HepG2 (cell line): ENCODE data around the gene ENO3. TPM values are rescaled to one million over a fixed set of nuclear protein-coding genes. Genes with fewer than 3 reads are reported as not detected.

Experiments used
- ATAC-seq: fragments of 200-7000 bp; cut with Tn5 transposase; 3 replicates; pipeline ENCODE4 v1.9.1; 2020; ENCODE audit warnings: mild to moderate bottlenecking, moderate library complexity
- BruUV-seq: library from RNA; stranded (reverse); fragments of 400-500 nt; replicated peaks from 2 replicates; lab custom pipeline; 2021; lab: Mats Ljungman, UMichigan
- CTCF ChIA-PET: fragments of 300-600 bp; formaldehyde crosslinking; extraction: SDS; loops from one replicate; lab custom pipeline; 2021; ENCODE audit warnings: low total read pairs, inconsistent platforms, low intra/inter-chr PET ratio; lab: Yijun Ruan, JAX
- POLR2A ChIA-PET: fragments of 350-600 bp; sonication (Branson Sonifier 250); formaldehyde crosslinking; loops from one replicate; lab custom pipeline; 2020; ENCODE audit warnings: antibody characterized with exemption, inconsistent platforms; lab: Yijun Ruan, JAX
- DNase-seq: peaks from one replicate; pipeline ENCODE4 v3.0.0-alpha.2; 2015; ENCODE audit warnings: low spot score
- FAIRE-seq: peaks from 3 replicates; lab custom pipeline; 2011; peaks lifted over from hg19 to GRCh38; lab: Jason Lieb, UNC
- H2AFZ ChIP-seq: one replicate; pipeline ENCODE4 v1.6.1; 2011; ENCODE audit warnings: low read length, inconsistent platforms
- H3K27ac ChIP-seq: fragments of 300-600 bp; 3 replicates; pipeline ENCODE4 v1.8.0; 2011; ENCODE audit warnings: mixed run types, mild to moderate bottlenecking, mixed read lengths, low read length, inconsistent platforms; ENCODE audit not compliant: insufficient read depth; ENCODE audit errors: extremely low read length
- H3K27me3 ChIP-seq, 2 experiments: fragments of 200-600 bp in 1 of 2; 2 replicates in 1 of 2; 3 replicates in 1 of 2; pipeline versions ENCODE4 v1.6.0 to v1.8.0; 2011; ENCODE audit warnings: low read length in 2 of 2, mild to moderate bottlenecking in 2 of 2, moderate library complexity in 2 of 2, inconsistent platforms in 1 of 2; ENCODE audit not compliant: insufficient read depth in 2 of 2, control insufficient read depth in 1 of 2
- H3K36me3 ChIP-seq, 2 experiments: fragments of 200-600 bp in 1 of 2; replicated peaks in 1 of 2; 2 replicates in 1 of 2; 3 replicates in 1 of 2; pipeline versions ENCODE4 v1.5.1 to v1.8.0; 2011; ENCODE audit warnings: low read length in 2 of 2, inconsistent platforms in 1 of 2; ENCODE audit not compliant: insufficient read depth in 2 of 2, control insufficient read depth in 1 of 2
- H3K4me1 ChIP-seq: 2 replicates; pipeline ENCODE4 v1.5.1; 2012; ENCODE audit warnings: low read length, inconsistent platforms; ENCODE audit not compliant: insufficient read depth
- H3K4me2 ChIP-seq: 2 replicates; pipeline ENCODE4 v1.6.0; 2011; ENCODE audit warnings: low read depth, low read length, inconsistent platforms
- H3K4me3 ChIP-seq, 3 experiments: fragments of 200-600 bp in 1 of 3; sonication (generic), shearing (Covaris generic) in 1 of 3; replicated peaks in 1 of 3; 2 replicates each; pipeline ENCODE4 v1.5.1; 2011 to 2016; ENCODE audit warnings: low read length in 3 of 3, inconsistent platforms in 2 of 3, low read depth in 2 of 3, mild to moderate bottlenecking in 2 of 3, control low read depth in 1 of 3, mixed read lengths in 1 of 3; ENCODE audit not compliant: insufficient read depth in 1 of 3
- H3K79me2 ChIP-seq: one replicate; pipeline ENCODE4 v1.6.1; 2011; ENCODE audit warnings: low read length, inconsistent platforms; ENCODE audit not compliant: insufficient read depth
- H3K9ac ChIP-seq: 2 replicates; pipeline ENCODE4 v1.6.0; 2011; ENCODE audit warnings: mild to moderate bottlenecking, low read depth, low read length, inconsistent platforms; ENCODE audit not compliant: insufficient read depth
- H3K9me3 ChIP-seq: 2 replicates; pipeline ENCODE4 v1.5.1; 2012; ENCODE audit warnings: mild to moderate bottlenecking, low read length
- H4K20me1 ChIP-seq: 2 replicates; pipeline ENCODE4 v1.6.0; 2011; ENCODE audit warnings: inconsistent platforms, mild to moderate bottlenecking, low read length, moderate library complexity; ENCODE audit not compliant: insufficient read depth
- FOXJ3 ChIP-seq: sonication (generic); formaldehyde crosslinking; IDR thresholded peaks from 2 replicates; pipeline ENCODE4 v1.4.0; 2020; ENCODE audit warnings: missing genetic modification reagents, mild to moderate bottlenecking, borderline replicate concordance
- POLR2AphosphoS2 ChIP-seq: IDR thresholded peaks from 2 replicates; pipeline ENCODE4 v1.6.1; 2011; ENCODE audit warnings: low read depth, low read length, improper control_type of control experiment
- TEAD3 ChIP-seq: optimal IDR thresholded peaks from 2 replicates; pipeline ENCODE3; 2016; ENCODE audit warnings: borderline replicate concordance
- ZBTB40 ChIP-seq, 2 experiments: fragments of 450-650 bp in 1 of 2; sonication (generic) in 1 of 2; formaldehyde crosslinking in 1 of 2; IDR thresholded peaks; 2 replicates each; pipeline versions ENCODE4 v1.6.1 to v1.8.0; 2016 to 2022; ENCODE audit warnings: antibody characterized with exemption in 1 of 2, mild to moderate bottlenecking in 1 of 2, missing genetic modification reagents in 1 of 2
- ZBTB7B ChIP-seq: sonication (generic); formaldehyde crosslinking; IDR thresholded peaks from 2 replicates; pipeline ENCODE4 v1.4.0; 2020; ENCODE audit warnings: missing genetic modification reagents
- ZNF562 ChIP-seq: sonication (generic); formaldehyde crosslinking; IDR thresholded peaks from 2 replicates; pipeline ENCODE4 v1.8.0; 2022; ENCODE audit warnings: missing genetic modification reagents, borderline replicate concordance
- WGBS: methylation state at CpG from one replicate; pipeline ENCODE4 v1.1.6; 2017; ENCODE audit warnings: low lambda C conversion rate; 5-methylcytosine and 5-hydroxymethylcytosine counted together
- in situ Hi-C: cut with HindIII; loops from 2 replicates; pipeline ENCODE4 v1.10.0; 2017; ENCODE audit warnings: low pct_unique_long_range_greater_than_20kb; ENCODE audit not compliant: extremely low pct_ligation_motif_present
- intact Hi-C: fragments of 100-400 bp; cut with micrococcal nuclease; formaldehyde crosslinking; loops from one replicate; pipeline ENCODE4 v1.10.0; 2022; ENCODE audit not compliant: unreplicated experiment
- polyA plus RNA-seq, 8 experiments: library from polyadenylated mRNA; depleted of rRNA in 3 of 8; stranded (reverse) in 7 of 8; unstranded in 1 of 8; fragments of >200 nt; fragmentation: Illumina TruSeq in 4 of 8; extraction: Trizol in 4 of 8; gene quantifications; 2 replicates each; pipeline versions ENCODE4 v1.2.1 to v1.2.3, GENCODE V29; 2011 to 2016; ENCODE audit warnings: low read depth in 4 of 8, missing spikeins in 1 of 8, mixed read lengths in 1 of 8; ENCODE audit not compliant: insufficient read depth in 1 of 8
- total RNA-seq, 5 experiments: library from RNA; depleted of rRNA; stranded (reverse); fragments of >200 nt; fragmentation: Illumina TruSeq; extraction: Trizol; gene quantifications; 2 replicates each; pipeline ENCODE4 v1.2.3, GENCODE V29; 2016; ENCODE audit warnings: low read depth in 1 of 5

ENO3 gene
- total and polyA plus RNA-seq, 2 of the 13 experiments (the other 11 are each of a cell fraction or from before 2014, with no cell fraction given): 59.8 to 69.8 TPM

GRCh38 chr17:4960279-4960922 is 9.5 kb downstream of the ENO3 start:
- in situ Hi-C loops: no loop called here
- H3K9ac ChIP-seq: no peak overlapping the region
- FAIRE-seq: no peak
- no peaks in the 10 kb centered on the region for H3K79me2 ChIP-seq
- no TSS peak for BruUV-seq
- CTCF ChIA-PET: no interaction called here
- POLR2A ChIA-PET: interaction anchor here (0.9 to 5.8 kb wide), 3 partner anchors 8 to 21 kb away, joined by 3 to 43 read pairs (median 5); partner anchors contain the start of genes ENO3, SLC25A11 and SPAG7
- H3K27ac ChIP-seq: no peak overlapping the region
- no peak for ATAC-seq
- no peaks in the 10 kb centered on the region for H4K20me1 ChIP-seq
- H3K4me3 ChIP-seq: no peak overlapping the region
- WGBS: 92% methylated on average over 9 of the region's 9 CpGs
- H3K9me3 ChIP-seq: no peaks in the 10 kb centered on the region
- no peak overlapping the region for H2AFZ ChIP-seq
- no peak for DNase-seq
- peaks cover 3 to 28% of the 10 kb centered on the region in 2 experiments; a peak in 3 of 5 replicates for H3K36me3 ChIP-seq
- H3K4me1 ChIP-seq: 0 out of 2 replicates have a peak, but pooled peaks cover 4% of the 10 kb centered on the region
- H3K4me2 ChIP-seq: no peak overlapping the region
- TF ChIP-seq ZNF562 (CRISPR knock-in tag) (no peak), FOXJ3 (CRISPR knock-in tag) (no peak), POLR2AphosphoS2 (0 out of 2 replicates have a peak, but pooled peaks have one; percentile 30)
- intact Hi-C loops: loop anchor here (10.0 kb wide), 1 partner anchor 246 kb away; the partner anchor contains the start of gene ARRB2
- no peaks in the 10 kb centered on the region for H3K27me3 ChIP-seq

DNA sequence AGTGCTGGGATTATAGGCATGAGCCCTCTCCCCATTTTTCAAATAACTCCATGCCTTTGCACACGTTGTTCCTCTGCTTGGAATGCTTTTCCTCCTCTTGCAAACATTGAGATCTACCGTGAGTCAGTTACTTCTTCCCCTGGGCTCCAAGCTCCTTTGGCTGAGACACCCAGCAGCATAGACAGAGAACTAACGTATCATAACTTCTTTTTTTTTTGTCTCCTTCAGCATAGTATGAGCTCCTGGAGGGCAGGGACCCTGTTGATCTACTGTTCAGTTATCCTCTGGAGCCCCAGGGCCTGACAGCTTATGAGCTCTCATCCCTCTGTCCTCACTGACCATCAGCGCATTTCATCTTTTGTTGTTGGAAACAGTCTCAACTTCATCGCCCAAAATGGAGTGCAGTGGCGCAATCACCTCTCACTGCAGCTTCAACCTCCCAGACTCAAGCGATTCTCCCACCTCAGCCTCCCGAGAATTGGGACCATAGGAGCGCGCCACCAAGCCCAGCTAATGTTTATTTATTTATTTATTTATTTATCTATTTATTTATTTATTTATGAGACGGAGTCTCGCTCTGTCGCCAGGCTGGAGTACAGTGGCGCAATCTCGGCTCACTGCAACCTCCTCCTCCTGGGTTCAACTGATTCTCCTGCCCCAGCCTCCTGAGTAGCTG is 14.5 kb downstream of the ENO3 start:
- Histone ChIP-seq H3K27ac (no peak overlapping the region), H3K9me3 (no peaks in the 10 kb centered on the region), H4K20me1 (no peaks in the 10 kb centered on the region), H3K4me2 (no peak overlapping the region), H3K27me3 (no peaks in the 10 kb centered on the region; a peak in 1 of 5 replicates), H3K9ac (no peak overlapping the region), H3K4me1 (peaks cover 23% of the 10 kb centered on the region), H3K4me3 (no peak overlapping the region), H2AFZ (no peak overlapping the region), H3K36me3 (peaks cover 0 to 11% of the 10 kb centered on the region in 2 experiments; a peak in 1 of 5 replicates), H3K79me2 (peaks cover 25% of the 10 kb centered on the region)
- intact Hi-C loops: loop anchor here (5.0 to 10.0 kb wide), 2 partner anchors 58 to 251 kb away; partner anchors contain the start of gene ARRB2
- FAIRE-seq (no peak), DNase-seq (no peak), ATAC-seq (no peak)
- 98% methylated on average over 15 of the region's 15 CpGs for WGBS
- no TSS peak for BruUV-seq
- in situ Hi-C loops: no loop called here
- CTCF ChIA-PET: no interaction called here
- POLR2A ChIA-PET: interaction anchor here (6.6 to 10.5 kb wide), 3 partner anchors 16 to 57 kb away, joined by 103 to 273 read pairs (median 201); partner anchors contain the start of genes ENO3, PFN1, RNF167 and SLC25A11
- TF ChIP-seq ZBTB7B (no peak), TEAD3 (CRISPR knock-in tag) (peak; percentile 18), ZBTB40 (IDR thresholded peaks at IDR 0.05) (no peak), ZBTB40 (CRISPR knock-in tag; IDR thresholded peaks at IDR 0.05) (no peak)
